DOHH2 (cell line): ENCODE data around the gene EYA2.

Experiments used
- EZH2phosphoT487 ChIP-seq: fragments of 200-600 bp; sonication (generic); IDR thresholded peaks from 2 replicates; pipeline ENCODE4 v1.6.1; 2017; ENCODE audit warnings: borderline replicate concordance, mild to moderate bottlenecking, antibody characterized with exemption, low read length, moderate library complexity, mixed read lengths
- TF ChIP-seq, protein P1 (sequence below): fragments of 200-600 bp; sonication (generic); IDR thresholded peaks from one replicate; pipeline ENCODE4 v1.5.1; 2014; ENCODE audit warnings: antibody characterized with exemption, mild to moderate bottlenecking, low read depth, low read length; ENCODE audit not compliant: poor library complexity, severe bottlenecking

DNA sequence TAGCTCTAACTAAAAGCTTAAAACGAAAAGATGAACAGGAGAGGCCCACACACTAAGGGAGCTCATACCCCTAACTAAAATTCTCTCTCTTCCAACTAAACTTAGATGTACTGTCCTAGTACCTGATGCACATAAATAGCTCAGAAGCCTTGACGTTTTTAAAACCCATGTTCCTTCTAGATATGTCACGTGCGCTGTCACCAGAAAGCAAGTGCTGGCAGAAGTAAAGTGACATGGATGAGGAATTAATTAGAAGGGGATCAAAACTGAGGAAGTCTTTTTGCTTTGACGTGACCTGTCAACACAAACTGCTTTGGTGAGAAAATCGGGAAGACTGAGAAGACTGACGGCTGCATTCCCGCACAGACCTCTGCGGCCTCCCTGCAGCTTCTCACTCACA is 319.3 kb downstream of the EYA2 start:
- TF ChIP-seq, protein P1, sequence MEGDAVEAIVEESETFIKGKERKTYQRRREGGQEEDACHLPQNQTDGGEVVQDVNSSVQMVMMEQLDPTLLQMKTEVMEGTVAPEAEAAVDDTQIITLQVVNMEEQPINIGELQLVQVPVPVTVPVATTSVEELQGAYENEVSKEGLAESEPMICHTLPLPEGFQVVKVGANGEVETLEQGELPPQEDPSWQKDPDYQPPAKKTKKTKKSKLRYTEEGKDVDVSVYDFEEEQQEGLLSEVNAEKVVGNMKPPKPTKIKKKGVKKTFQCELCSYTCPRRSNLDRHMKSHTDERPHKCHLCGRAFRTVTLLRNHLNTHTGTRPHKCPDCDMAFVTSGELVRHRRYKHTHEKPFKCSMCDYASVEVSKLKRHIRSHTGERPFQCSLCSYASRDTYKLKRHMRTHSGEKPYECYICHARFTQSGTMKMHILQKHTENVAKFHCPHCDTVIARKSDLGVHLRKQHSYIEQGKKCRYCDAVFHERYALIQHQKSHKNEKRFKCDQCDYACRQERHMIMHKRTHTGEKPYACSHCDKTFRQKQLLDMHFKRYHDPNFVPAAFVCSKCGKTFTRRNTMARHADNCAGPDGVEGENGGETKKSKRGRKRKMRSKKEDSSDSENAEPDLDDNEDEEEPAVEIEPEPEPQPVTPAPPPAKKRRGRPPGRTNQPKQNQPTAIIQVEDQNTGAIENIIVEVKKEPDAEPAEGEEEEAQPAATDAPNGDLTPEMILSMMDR, result no peak
- no peak for TF ChIP-seq EZH2phosphoT487
